Neuronal stem cell (in vitro differentiated cells): Measurements from ENCODE around the gene PLEKHA4.
A peak's percentile ranks its signal among the peaks of the same experiment; 100 is the strongest.

ENCODE experiments used
- DNase-seq: peaks from one replicate; pipeline ENCODE4 v3.0.0-alpha.2; 2013; ENCODE audit warnings: low spot score
- H2AFZ ChIP-seq: one replicate; pipeline ENCODE4 v1.6.1; 2013; ENCODE audit warnings: mild to moderate bottlenecking, low read length, inconsistent platforms
- H2AK5ac ChIP-seq: 2 replicates; pipeline ENCODE4 v1.6.1; 2013; ENCODE audit warnings: low read depth, mild to moderate bottlenecking, inconsistent platforms, low read length, moderate library complexity, mixed read lengths
- H2BK120ac ChIP-seq: 2 replicates; pipeline ENCODE4 v1.6.1; 2013; ENCODE audit warnings: low read depth, mild to moderate bottlenecking, inconsistent platforms, low read length, moderate library complexity, mixed read lengths
- H2BK12ac ChIP-seq: one replicate; pipeline ENCODE4 v1.6.1; 2013; ENCODE audit warnings: low read length, inconsistent platforms
- H2BK15ac ChIP-seq: 2 replicates; pipeline ENCODE4 v1.6.1; 2013; ENCODE audit warnings: mild to moderate bottlenecking, low read length, inconsistent platforms, mixed read lengths
- H2BK5ac ChIP-seq: one replicate; pipeline ENCODE4 v1.6.1; 2013; ENCODE audit warnings: inconsistent platforms, mild to moderate bottlenecking, low read length, moderate library complexity
- H3K14ac ChIP-seq: one replicate; pipeline ENCODE4 v1.6.1; 2013; ENCODE audit warnings: low read length, inconsistent platforms
- H3K18ac ChIP-seq: 2 replicates; pipeline ENCODE4 v1.6.1; 2013; ENCODE audit warnings: low read length, inconsistent platforms
- H3K23ac ChIP-seq: 2 replicates; pipeline ENCODE4 v1.6.1; 2013; ENCODE audit warnings: low read depth, mild to moderate bottlenecking, mixed read lengths, low read length, inconsistent platforms; ENCODE audit not compliant: poor library complexity
- H3K27ac ChIP-seq: replicated peaks from 3 replicates; pipeline ENCODE4 v1.5.1; 2013; ENCODE audit warnings: low read length, inconsistent platforms
- H3K27me3 ChIP-seq, 3 experiments: 2 replicates each; pipeline ENCODE4 v1.6.1; 2013; ENCODE audit warnings: low read length in 3 of 3, mild to moderate bottlenecking in 2 of 3, inconsistent platforms in 1 of 3, low read depth in 1 of 3, mixed read lengths in 1 of 3, moderate library complexity in 1 of 3; ENCODE audit not compliant: control insufficient read depth in 3 of 3, insufficient read depth in 3 of 3
- H3K36me3 ChIP-seq, 2 donors: replicated peaks in 1 of 2; 2 replicates each; pipeline ENCODE4 v1.6.1; 2013; ENCODE audit warnings: low read length in 2 of 2; ENCODE audit not compliant: control insufficient read depth in 2 of 2, insufficient read depth in 2 of 2
- H3K4ac ChIP-seq: 2 replicates; pipeline ENCODE4 v1.6.1; 2013; ENCODE audit warnings: inconsistent platforms, mild to moderate bottlenecking, low read length, moderate library complexity
- H3K4me1 ChIP-seq, 2 donors: 1 replicate in 1 of 2; 2 replicates in 1 of 2; pipeline ENCODE4 v1.6.1; 2013; ENCODE audit warnings: low read length in 2 of 2, low read depth in 1 of 2; ENCODE audit not compliant: control insufficient read depth in 2 of 2, insufficient read depth in 1 of 2
- H3K4me2 ChIP-seq: one replicate; pipeline ENCODE4 v1.6.1; 2013; ENCODE audit warnings: mild to moderate bottlenecking, low read length, inconsistent platforms; ENCODE audit not compliant: insufficient read depth, poor library complexity, severe bottlenecking
- H3K4me3 ChIP-seq, 2 donors: 2 replicates each; pipeline ENCODE4 v1.5.1; 2013; ENCODE audit warnings: low read length in 2 of 2, mild to moderate bottlenecking in 2 of 2, inconsistent platforms in 1 of 2, moderate library complexity in 1 of 2
- H3K79me1 ChIP-seq: one replicate; pipeline ENCODE4 v1.6.1; 2013; ENCODE audit warnings: low read depth, mild to moderate bottlenecking, inconsistent platforms, low read length, moderate library complexity
- H3K9ac ChIP-seq: one replicate; pipeline ENCODE4 v1.6.1; 2013; ENCODE audit warnings: mild to moderate bottlenecking, low read depth, low read length, inconsistent platforms; ENCODE audit not compliant: poor library complexity
- H3K9me3 ChIP-seq, 2 donors: replicated peaks in 1 of 2; 2 replicates each; pipeline versions ENCODE3 to v1.6.1; 2013; ENCODE audit warnings: low read length in 2 of 2, mild to moderate bottlenecking in 2 of 2, inconsistent platforms in 1 of 2, low read depth in 1 of 2, mixed read lengths in 1 of 2, moderate library complexity in 1 of 2; ENCODE audit not compliant: control insufficient read depth in 2 of 2, insufficient read depth in 1 of 2
- H4K8ac ChIP-seq: one replicate; pipeline ENCODE4 v1.6.1; 2013; ENCODE audit warnings: low read depth, mild to moderate bottlenecking, inconsistent platforms, low read length, moderate library complexity
- H4K91ac ChIP-seq: one replicate; pipeline ENCODE4 v1.6.1; 2013; ENCODE audit warnings: low read length, low read depth, mild to moderate bottlenecking, inconsistent platforms; ENCODE audit not compliant: poor library complexity
- WGBS, 2 donors: extraction: QIAGEN DNeasy Blood & Tissue Kit; methylation state at CpG; one replicate each; pipeline ENCODE4 v1.1.7; 2013; ENCODE audit warnings: missing lambda C conversion rate in 2 of 2, mixed read lengths in 1 of 2; ENCODE audit not compliant: insufficient read length in 2 of 2, insufficient replicate concordance in 1 of 2; ENCODE audit errors: extremely low coverage in 2 of 2; 5-methylcytosine and 5-hydroxymethylcytosine counted together

The PLEKHA4 gene

DNA sequence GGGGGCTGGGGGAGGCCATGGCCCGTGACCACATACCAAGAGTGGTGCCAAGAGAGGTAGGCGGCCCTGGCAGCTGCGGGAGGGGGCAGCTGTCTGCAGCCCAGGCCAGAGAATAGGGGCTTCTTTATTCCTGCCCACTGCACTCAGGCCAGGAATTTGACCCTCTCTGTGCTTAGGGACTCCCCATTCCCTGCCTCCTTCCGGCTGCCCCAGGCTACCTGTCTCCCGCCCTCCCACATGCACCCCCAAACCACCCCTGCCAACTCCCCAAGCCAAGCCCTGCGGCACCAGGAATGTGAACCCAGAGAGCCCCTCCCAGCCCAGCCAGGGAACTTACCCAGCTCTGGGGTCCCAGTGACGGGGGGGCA, 687 bp downstream of the PLEKHA4 start:
- H3K27ac ChIP-seq = no peak overlapping the region
- no CpG with 5 or more reads among the region's 7 CpGs for WGBS, 2 donors

GRCh38 chr19:48867123-48867745, 1.2 kb downstream of the PLEKHA4 start:
- H3K18ac ChIP-seq = peak overlapping the region; percentile 92
- peak overlapping the region; percentile 47 for H3K14ac ChIP-seq
- H3K4me2 ChIP-seq = peak overlapping the region; percentile 56
- H2AK5ac ChIP-seq = peak overlapping the region; percentile 98
- peaks cover 3 to 14% of the 10 kb centered on the region in 2 donors for H3K36me3 ChIP-seq
- H3K9ac ChIP-seq = peak overlapping the region; percentile 33
- H2BK12ac ChIP-seq = peak overlapping the region; percentile 80
- peak overlapping the region; percentile 59 for H4K91ac ChIP-seq
- H2AFZ ChIP-seq = no peak overlapping the region
- peak overlapping the region; percentile 99 for H2BK15ac ChIP-seq
- H2BK5ac ChIP-seq = peak overlapping the region; percentile 93
- no peak overlapping the region for H4K8ac ChIP-seq
- peaks cover 4% of the 10 kb centered on the region for H3K79me1 ChIP-seq
- peak overlapping the region in 1 of 2 donors; percentile 26 for H3K4me3 ChIP-seq
- peak overlapping the region; percentile 19 for H3K4ac ChIP-seq
- DNase-seq = no peak
- H3K27ac ChIP-seq = no peak overlapping the region
- no peaks in the 10 kb centered on the region for H3K9me3 ChIP-seq
- no peak overlapping the region for H3K23ac ChIP-seq
- WGBS, 2 donors = no CpG with 5 or more reads among the region's 14 CpGs
- H3K4me1 ChIP-seq = peaks cover 27 to 28% of the 10 kb centered on the region in 2 donors
- peak overlapping the region; percentile 98 for H2BK120ac ChIP-seq
- H3K27me3 ChIP-seq = no peaks in the 10 kb centered on the region

More for the DNA sequence above, 687 bp downstream of the PLEKHA4 start:
- Histone ChIP-seq H3K18ac (peak overlapping the region; percentile 92), H3K14ac (peak overlapping the region; percentile 47), H3K23ac (no peak overlapping the region), H2BK12ac (peak overlapping the region; percentile 80), H4K8ac (no peak overlapping the region), H3K9me3 (no peaks in the 10 kb centered on the region), H3K4me2 (peak overlapping the region; percentile 56), H3K4ac (no peak overlapping the region), H3K36me3 (peaks cover 3 to 14% of the 10 kb centered on the region in 2 donors), H2AFZ (peak overlapping the region; percentile 95), H3K27me3 (no peaks in the 10 kb centered on the region), H2BK5ac (peak overlapping the region; percentile 93), H3K79me1 (peaks cover 6% of the 10 kb centered on the region), H2BK120ac (peak overlapping the region; percentile 98), H2AK5ac (peak overlapping the region; percentile 98), H3K4me1 (peaks cover 27 to 28% of the 10 kb centered on the region in 2 donors), H4K91ac (peak overlapping the region; percentile 59), H3K4me3 (peak overlapping the region in 1 of 2 donors; percentile 26), H3K9ac (peak overlapping the region; percentile 66), H2BK15ac (peak overlapping the region; percentile 99)
- DNase-seq = no peak

DNA sequence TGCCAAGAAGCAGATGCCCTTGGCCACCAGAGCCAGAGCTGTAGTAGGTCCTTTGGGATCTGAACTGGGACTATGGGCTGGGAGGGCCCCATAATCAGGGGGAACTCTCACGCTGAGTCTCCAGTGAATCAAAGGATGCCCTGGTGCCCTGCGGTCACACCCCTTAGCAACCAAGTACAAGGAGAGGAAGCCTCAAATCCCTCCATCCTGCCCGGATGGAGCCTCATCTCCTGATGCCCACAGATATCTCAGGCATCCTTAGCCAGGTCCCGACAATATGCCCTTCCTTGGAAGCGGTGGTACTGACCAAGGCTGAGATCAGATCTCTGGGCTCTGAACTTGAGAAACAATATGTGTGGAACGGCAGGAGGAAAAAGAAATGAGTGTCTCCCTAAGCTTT, 1.7 kb downstream of the PLEKHA4 start:
- Histone ChIP-seq H2BK120ac (no peak overlapping the region), H3K9me3 (no peaks in the 10 kb centered on the region), H3K4me3 (no peak overlapping the region), H3K23ac (no peak overlapping the region), H3K9ac (no peak overlapping the region), H3K18ac (peak overlapping the region; percentile 32), H3K27me3 (no peaks in the 10 kb centered on the region), H3K4me2 (no peak overlapping the region), H2AK5ac (peak overlapping the region; percentile 0), H2BK5ac (no peak overlapping the region), H3K27ac (no peak overlapping the region), H4K91ac (no peak overlapping the region), H2BK12ac (no peak overlapping the region), H3K14ac (no peak overlapping the region), H3K36me3 (peaks cover 3 to 14% of the 10 kb centered on the region in 2 donors), H3K79me1 (peaks cover 4% of the 10 kb centered on the region), H4K8ac (no peak overlapping the region), H3K4me1 (peaks cover 25 to 29% of the 10 kb centered on the region in 2 donors), H2BK15ac (no peak overlapping the region), H2AFZ (no peak overlapping the region), H3K4ac (no peak overlapping the region)
- no CpG with 5 or more reads among the region's 6 CpGs for WGBS, 2 donors
- no peak for DNase-seq

DNA sequence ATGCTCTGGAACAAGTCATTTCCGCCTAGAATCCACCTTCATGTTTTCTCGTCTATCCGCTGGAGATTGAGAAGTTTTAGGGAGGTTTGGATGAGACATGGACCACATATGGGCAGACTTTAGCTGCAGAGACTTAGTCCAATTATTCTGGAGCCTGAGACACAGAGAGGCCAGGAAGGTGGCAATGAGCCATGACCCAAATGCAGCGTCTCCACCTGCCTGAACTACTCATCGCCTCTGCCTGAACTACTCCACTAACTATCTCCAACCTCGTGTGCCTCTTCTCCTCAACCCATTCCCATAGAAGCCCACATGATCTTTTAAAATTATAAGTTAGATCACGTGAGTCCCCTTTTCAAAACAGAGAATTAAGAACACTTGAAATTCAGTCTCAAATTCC, 5.6 kb downstream of the PLEKHA4 start:
- no peak overlapping the region for H3K27ac ChIP-seq
- H4K91ac ChIP-seq = no peak overlapping the region
- no peak overlapping the region for H2AK5ac ChIP-seq
- no peak overlapping the region for H3K4me2 ChIP-seq
- DNase-seq = no peak
- H3K79me1 ChIP-seq = peaks cover 4% of the 10 kb centered on the region
- no peak overlapping the region for H2BK15ac ChIP-seq
- H3K4ac ChIP-seq = no peak overlapping the region
- H2BK120ac ChIP-seq = no peak overlapping the region
- H3K23ac ChIP-seq = no peak overlapping the region
- H3K4me1 ChIP-seq = peaks cover 16 to 18% of the 10 kb centered on the region in 2 donors
- H3K18ac ChIP-seq = no peak overlapping the region
- no peaks in the 10 kb centered on the region for H3K27me3 ChIP-seq
- no peaks in the 10 kb centered on the region for H3K9me3 ChIP-seq
- no peak overlapping the region for H3K4me3 ChIP-seq
- no peak overlapping the region for H3K14ac ChIP-seq
- WGBS, 2 donors = no CpG with 5 or more reads among the region's 7 CpGs
- no peak overlapping the region for H2BK12ac ChIP-seq
- H4K8ac ChIP-seq = no peak overlapping the region
- no peak overlapping the region for H3K9ac ChIP-seq
- H3K36me3 ChIP-seq = peaks cover 3 to 40% of the 10 kb centered on the region in 2 donors
- H2BK5ac ChIP-seq = no peak overlapping the region
- H2AFZ ChIP-seq = no peak overlapping the region
